IMR-90 (cell line): ENCODE data around the gene BTN2A1. TPM values are rescaled to one million over a fixed set of nuclear protein-coding genes. Genes with fewer than 3 reads are reported as not detected.

Experiments
- ATAC-seq: fragments of 200-7000 bp; cut with Tn5 transposase; 2 replicates; pipeline ENCODE4 v1.9.1; 2020; ENCODE audit warnings: low read depth, mild to moderate bottlenecking, moderate library complexity
- BruUV-seq: library from RNA; stranded (reverse); fragments of 400-500 nt; replicated peaks from 2 replicates; lab custom pipeline; 2021; lab: Mats Ljungman, UMichigan
- CTCF ChIA-PET: fragments of 300-600 bp; formaldehyde crosslinking; extraction: SDS; loops from one replicate; lab custom pipeline; 2021; ENCODE audit warnings: antibody characterized with exemption; lab: Yijun Ruan, JAX
- POLR2A ChIA-PET: fragments of 300-600 bp; sonication (Branson Sonifier 250); formaldehyde crosslinking; loops from one replicate; lab custom pipeline; 2022; ENCODE audit warnings: antibody characterized with exemption; ENCODE audit not compliant: unreplicated experiment; lab: Charles Lee
- DNase-seq: peaks from one replicate; pipeline ENCODE4 v3.0.0; 2013
- H2AFZ ChIP-seq: replicated peaks from 2 replicates; pipeline ENCODE3; 2013; ENCODE audit warnings: low read length, mild to moderate bottlenecking; ENCODE audit not compliant: poor library complexity
- H2AK5ac ChIP-seq: 2 replicates; pipeline ENCODE4 v1.6.1; 2013; ENCODE audit warnings: low read depth, low read length, inconsistent platforms
- H2AK9ac ChIP-seq: replicated peaks from 2 replicates; pipeline ENCODE3; 2013; ENCODE audit warnings: mild to moderate bottlenecking, low read depth, low read length, moderate library complexity; ENCODE audit not compliant: poor library complexity
- H2BK120ac ChIP-seq: 2 replicates; pipeline ENCODE4 v1.6.1; 2013; ENCODE audit warnings: low read depth, low read length, inconsistent platforms
- H2BK15ac ChIP-seq: 3 replicates; pipeline ENCODE4 v1.6.1; 2013; ENCODE audit warnings: low read depth, low read length, inconsistent platforms
- H2BK20ac ChIP-seq: 2 replicates; pipeline ENCODE4 v1.6.1; 2013; ENCODE audit warnings: low read depth, mild to moderate bottlenecking, inconsistent platforms, low read length, moderate library complexity
- H2BK5ac ChIP-seq: 2 replicates; pipeline ENCODE4 v1.6.1; 2013; ENCODE audit warnings: mild to moderate bottlenecking, low read depth, low read length, inconsistent platforms; ENCODE audit not compliant: poor library complexity, severe bottlenecking
- H3K14ac ChIP-seq: replicated peaks from 2 replicates; pipeline ENCODE4 v1.6.1; 2013; ENCODE audit warnings: low read depth, low read length, inconsistent platforms
- H3K18ac ChIP-seq: 2 replicates; pipeline ENCODE4 v1.6.1; 2013; ENCODE audit warnings: low read depth, low read length, control low read depth
- H3K23ac ChIP-seq: 2 replicates; pipeline ENCODE4 v1.6.1; 2013; ENCODE audit warnings: low read depth, low read length, inconsistent platforms
- H3K27ac ChIP-seq: 2 replicates; pipeline ENCODE4 v1.5.1; 2013; ENCODE audit warnings: mild to moderate bottlenecking, control low read depth, low read length; ENCODE audit not compliant: insufficient read depth
- H3K27me3 ChIP-seq: 2 replicates; pipeline ENCODE4 v1.6.1; 2013; ENCODE audit warnings: low read length; ENCODE audit not compliant: control insufficient read depth, insufficient read depth
- H3K36me3 ChIP-seq: 2 replicates; pipeline ENCODE4 v1.6.1; 2013; ENCODE audit warnings: low read length, mixed read lengths; ENCODE audit not compliant: control insufficient read depth, insufficient read depth
- H3K4ac ChIP-seq: 2 replicates; pipeline ENCODE4 v1.6.1; 2013; ENCODE audit warnings: low read depth, low read length, inconsistent platforms
- H3K4me1 ChIP-seq: 2 replicates; pipeline ENCODE4 v1.6.1; 2013; ENCODE audit warnings: low read length, mixed read lengths; ENCODE audit not compliant: control insufficient read depth, insufficient read depth
- H3K4me2 ChIP-seq: 2 replicates; pipeline ENCODE4 v1.6.1; 2013; ENCODE audit warnings: low read depth, mild to moderate bottlenecking, control low read depth, low read length, moderate library complexity
- H3K4me3 ChIP-seq: 2 replicates; pipeline ENCODE4 v1.5.1; 2013; ENCODE audit warnings: low read depth, mild to moderate bottlenecking, control low read depth, low read length, moderate library complexity; ENCODE audit not compliant: insufficient read depth
- H3K56ac ChIP-seq: 2 replicates; pipeline ENCODE4 v1.6.1; 2013; ENCODE audit warnings: low read length, inconsistent platforms; ENCODE audit not compliant: insufficient read depth; ENCODE audit errors: extremely low read depth
- H3K79me1 ChIP-seq, 2 experiments: 2 replicates each; pipeline ENCODE4 v1.6.1; 2013; ENCODE audit warnings: low read length in 2 of 2, inconsistent platforms in 1 of 2, low read depth in 1 of 2
- H3K9ac ChIP-seq: 2 replicates; pipeline ENCODE4 v1.6.1; 2013; ENCODE audit warnings: low read depth, low read length, control low read depth
- H3K9me1 ChIP-seq: 2 replicates; pipeline ENCODE4 v1.6.1; 2013; ENCODE audit warnings: low read length, inconsistent platforms; ENCODE audit not compliant: insufficient read depth
- H3K9me3 ChIP-seq: 2 replicates; pipeline ENCODE4 v1.6.1; 2013; ENCODE audit warnings: low read length; ENCODE audit not compliant: control insufficient read depth, insufficient read depth
- H4K20me1 ChIP-seq: 2 replicates; pipeline ENCODE4 v1.6.1; 2013; ENCODE audit warnings: low read length, inconsistent platforms; ENCODE audit not compliant: insufficient read depth
- H4K5ac ChIP-seq: 2 replicates; pipeline ENCODE4 v1.6.1; 2013; ENCODE audit warnings: mild to moderate bottlenecking, low read depth, low read length, control low read depth
- H4K8ac ChIP-seq, 2 experiments: 2 replicates each; pipeline ENCODE4 v1.6.1; 2013; ENCODE audit warnings: low read depth in 2 of 2, low read length in 2 of 2, control low read depth in 1 of 2, inconsistent platforms in 1 of 2
- H4K91ac ChIP-seq: 2 replicates; pipeline ENCODE4 v1.6.1; 2013; ENCODE audit warnings: low read depth, low read length, inconsistent platforms; ENCODE audit not compliant: insufficient read depth
- BHLHE40 ChIP-seq: fragments of 150-350 bp; IDR thresholded peaks from 2 replicates; pipeline ENCODE4 v1.6.1; 2016; ENCODE audit warnings: mild to moderate bottlenecking, low read depth, low read length
- CEBPB ChIP-seq: IDR thresholded peaks from 2 replicates; pipeline ENCODE4 v1.6.1; 2012; ENCODE audit warnings: low read depth, low read length, improper control_type of control experiment
- CHD1 ChIP-seq: IDR thresholded peaks from 2 replicates; pipeline ENCODE4 v1.6.1; 2012; ENCODE audit warnings: low read depth, low read length, improper control_type of control experiment
- FOS ChIP-seq: fragments of 150-350 bp; IDR thresholded peaks from 2 replicates; pipeline ENCODE4 v1.6.1; 2016; ENCODE audit warnings: low read depth, low read length
- MAFK ChIP-seq: IDR thresholded peaks from 2 replicates; pipeline ENCODE4 v1.6.1; 2012; ENCODE audit warnings: low read depth, low read length, improper control_type of control experiment
- MXI1 ChIP-seq: IDR thresholded peaks from 2 replicates; pipeline ENCODE4 v1.6.1; 2012; ENCODE audit warnings: low read depth, mild to moderate bottlenecking, low read length, moderate library complexity, borderline replicate concordance
- POLR2A ChIP-seq: IDR thresholded peaks from 2 replicates; pipeline ENCODE4 v1.6.1; 2012; ENCODE audit warnings: mild to moderate bottlenecking, low read depth, low read length
- RAD21 ChIP-seq: IDR thresholded peaks from 2 replicates; pipeline ENCODE4 v1.6.1; 2012; ENCODE audit warnings: low read length, improper control_type of control experiment
- RCOR1 ChIP-seq: IDR thresholded peaks from 2 replicates; pipeline ENCODE4 v1.6.1; 2012; ENCODE audit warnings: mild to moderate bottlenecking, low read length, improper control_type of control experiment; ENCODE audit not compliant: insufficient replicate concordance
- RFX5 ChIP-seq: IDR thresholded peaks from 2 replicates; pipeline ENCODE4 v1.8.0; 2012; ENCODE audit warnings: low read depth, mild to moderate bottlenecking, low read length, moderate library complexity
- SMC3 ChIP-seq: fragments of 150-350 bp; IDR thresholded peaks from 2 replicates; pipeline ENCODE4 v1.6.1; 2016; ENCODE audit warnings: low read depth, mild to moderate bottlenecking, antibody characterized with exemption, low read length, moderate library complexity
- whole genome bisulfite sequencing, 2 experiments: methylation state at CpG; one replicate each; pipeline versions ENCODE4 v1.1.5 to v1.1.7; 2013; ENCODE audit warnings: missing lambda C conversion rate in 2 of 2; ENCODE audit not compliant: insufficient read length in 1 of 2; ENCODE audit errors: extremely low coverage in 2 of 2; 5-methylcytosine and 5-hydroxymethylcytosine counted together
- dilution Hi-C: fragments of 300-500 bp; cut with HindIII; formaldehyde crosslinking; loops from one replicate; pipeline ENCODE4 v1.14.3; 2018; ENCODE audit warnings: low sequenced_read_pairs; ENCODE audit not compliant: unreplicated experiment
- in situ Hi-C: fragments of 300-500 bp; cut with MboI; formaldehyde crosslinking; loops from 3 replicates; pipeline ENCODE4 v1.14.3; 2019; ENCODE audit warnings: low sequenced_read_pairs, inconsistent platforms, mixed read lengths
- intact Hi-C: fragments of 100-400 bp; cut with micrococcal nuclease; formaldehyde crosslinking; loops from 2 replicates; pipeline ENCODE4 v1.10.0; 2022
- polyA plus RNA-seq, 3 experiments: library from polyadenylated mRNA; depleted of rRNA; stranded (reverse); fragments of >200 nt; gene quantifications; 2 replicates each; pipeline ENCODE4 v1.2.3, GENCODE V29; 2012; ENCODE audit warnings: low replicate concordance in 1 of 3
- total RNA-seq: library from RNA; depleted of rRNA; stranded (reverse); fragments of >200 nt; gene quantifications from 2 replicates; pipeline ENCODE4 v1.2.3, GENCODE V29; 2012
- TF ChIP-seq, protein P1 (sequence below): fragments of 150-350 bp; IDR thresholded peaks from 2 replicates; pipeline ENCODE4 v1.6.1; 2016; ENCODE audit warnings: low read depth, mild to moderate bottlenecking, low read length, moderate library complexity, borderline replicate concordance
- TF ChIP-seq, protein P2 (sequence below): fragments of 150-350 bp; IDR thresholded peaks from 2 replicates; pipeline ENCODE4 v1.6.1; 2017; ENCODE audit warnings: mild to moderate bottlenecking, antibody characterized with exemption, low read length, low read depth
- TF ChIP-seq, protein P3 (sequence below): conservative IDR thresholded peaks from 2 replicates; pipeline ENCODE4 v1.5.1; 2012; ENCODE audit warnings: mild to moderate bottlenecking, low read depth, low read length, improper control_type of control experiment

The BTN2A1 gene
- total and polyA plus RNA-seq, 2 of the 4 experiments (the other 2 are of a cell fraction): 13.6 to 40.2 TPM

DNA sequence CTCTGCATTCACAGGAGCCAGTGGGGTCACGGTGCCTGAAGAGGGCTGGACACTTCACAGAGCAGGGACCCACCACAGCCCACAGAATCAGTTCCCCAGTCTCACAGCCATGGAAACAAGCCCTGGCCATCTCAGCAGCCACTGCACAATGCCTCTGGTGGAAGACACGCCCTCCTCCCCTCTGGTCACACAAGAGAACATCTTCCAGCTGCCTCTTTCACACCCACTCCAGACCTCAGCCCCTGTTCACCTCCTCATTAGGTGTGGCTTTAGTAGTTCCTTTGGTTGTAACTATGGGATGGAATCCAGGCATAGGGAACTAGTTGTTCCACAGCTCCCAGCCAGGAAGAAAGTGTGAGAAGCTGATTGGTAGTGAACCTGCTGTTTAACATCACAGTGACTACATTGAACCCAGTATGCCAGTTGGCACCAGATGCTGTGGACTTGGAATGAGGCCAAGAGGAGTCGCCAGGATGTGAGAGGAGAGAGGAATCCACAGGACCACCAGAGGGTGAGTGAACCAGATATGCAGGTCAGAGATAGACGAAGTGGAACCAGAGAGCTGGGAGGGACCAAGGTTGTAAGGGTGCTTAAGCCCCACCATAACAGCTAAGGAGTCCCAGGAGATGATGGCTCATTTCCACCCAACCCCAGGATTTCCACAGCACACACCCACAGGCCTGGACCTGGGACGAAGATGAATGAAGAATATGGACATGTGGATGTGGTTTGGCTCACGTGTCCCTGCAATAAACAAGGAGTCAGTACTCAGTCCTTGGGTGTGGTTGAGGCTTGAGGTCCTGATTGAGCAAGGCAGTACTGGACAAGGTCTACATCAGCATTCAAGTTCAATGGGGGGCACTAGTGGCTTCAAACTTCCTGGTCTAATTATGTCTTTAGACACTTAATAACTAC, 26.2 kb upstream of the BTN2A1 start:
- Histone ChIP-seq H3K23ac (no peak overlapping the region; the same call in 1 of the 2 replicates), H2BK120ac (no peak overlapping the region), H4K91ac (no peak overlapping the region), H3K9me3 (no peaks in the 10 kb centered on the region; the same call in 1 of the 2 replicates), H3K4ac (no peak overlapping the region), H4K20me1 (no peaks in the 10 kb centered on the region), H4K8ac (no peak overlapping the region), H2AK5ac (no peak overlapping the region), H3K56ac (no peak overlapping the region), H3K36me3 (peaks cover 34% of the 10 kb centered on the region), H3K9me1 (peaks cover 14% of the 10 kb centered on the region), H3K9ac (no peak overlapping the region), H3K27ac (no peak overlapping the region), H3K79me1 (peaks cover 0 to 20% of the 10 kb centered on the region in 2 experiments; a peak in 2 of 4 replicates), H2AFZ (no peak overlapping the region), H4K5ac (no peak overlapping the region), H3K18ac (no peak overlapping the region), H3K4me1 (peaks cover 3% of the 10 kb centered on the region; the same call in 1 of the 2 replicates), H2BK20ac (no peak overlapping the region), H2AK9ac (peak overlapping the region; percentile 5), H3K27me3 (no peaks in the 10 kb centered on the region), H3K4me3 (no peak overlapping the region), H3K4me2 (no peak overlapping the region), H2BK15ac (no peak overlapping the region), H2BK5ac (no peak overlapping the region), H3K14ac (no peak overlapping the region)
- in situ Hi-C loops (no loop called here), intact Hi-C loops (no loop called here), dilution Hi-C loops (no loop called here)
- CTCF ChIA-PET: no interaction called here
- no TSS peak for BruUV-seq
- POLR2A ChIA-PET: interaction anchor here (0.5 kb wide), 1 partner anchor 11 kb away, joined by 3 read pairs; no protein-coding TSS in a partner anchor
- DNase-seq: no peak
- no peak for ATAC-seq
- 100% methylated on average over 3 of the region's 6 CpGs; no CpG with 5 or more reads in 1 of the 2 experiments for WGBS, 2 experiments
- no peak for TF ChIP-seq BHLHE40
- TF ChIP-seq CHD1: no peak
- TF ChIP-seq, protein P1, sequence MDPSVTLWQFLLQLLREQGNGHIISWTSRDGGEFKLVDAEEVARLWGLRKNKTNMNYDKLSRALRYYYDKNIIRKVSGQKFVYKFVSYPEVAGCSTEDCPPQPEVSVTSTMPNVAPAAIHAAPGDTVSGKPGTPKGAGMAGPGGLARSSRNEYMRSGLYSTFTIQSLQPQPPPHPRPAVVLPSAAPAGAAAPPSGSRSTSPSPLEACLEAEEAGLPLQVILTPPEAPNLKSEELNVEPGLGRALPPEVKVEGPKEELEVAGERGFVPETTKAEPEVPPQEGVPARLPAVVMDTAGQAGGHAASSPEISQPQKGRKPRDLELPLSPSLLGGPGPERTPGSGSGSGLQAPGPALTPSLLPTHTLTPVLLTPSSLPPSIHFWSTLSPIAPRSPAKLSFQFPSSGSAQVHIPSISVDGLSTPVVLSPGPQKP: no peak
- no peak for TF ChIP-seq MAFK
- no peak for TF ChIP-seq MXI1
- TF ChIP-seq, protein P2, sequence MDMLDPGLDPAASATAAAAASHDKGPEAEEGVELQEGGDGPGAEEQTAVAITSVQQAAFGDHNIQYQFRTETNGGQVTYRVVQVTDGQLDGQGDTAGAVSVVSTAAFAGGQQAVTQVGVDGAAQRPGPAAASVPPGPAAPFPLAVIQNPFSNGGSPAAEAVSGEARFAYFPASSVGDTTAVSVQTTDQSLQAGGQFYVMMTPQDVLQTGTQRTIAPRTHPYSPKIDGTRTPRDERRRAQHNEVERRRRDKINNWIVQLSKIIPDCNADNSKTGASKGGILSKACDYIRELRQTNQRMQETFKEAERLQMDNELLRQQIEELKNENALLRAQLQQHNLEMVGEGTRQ: no peak
- TF ChIP-seq SMC3: no peak
- TF ChIP-seq RFX5: no peak
- no peak for TF ChIP-seq POLR2A
- TF ChIP-seq RCOR1: no peak
- TF ChIP-seq, protein P3, sequence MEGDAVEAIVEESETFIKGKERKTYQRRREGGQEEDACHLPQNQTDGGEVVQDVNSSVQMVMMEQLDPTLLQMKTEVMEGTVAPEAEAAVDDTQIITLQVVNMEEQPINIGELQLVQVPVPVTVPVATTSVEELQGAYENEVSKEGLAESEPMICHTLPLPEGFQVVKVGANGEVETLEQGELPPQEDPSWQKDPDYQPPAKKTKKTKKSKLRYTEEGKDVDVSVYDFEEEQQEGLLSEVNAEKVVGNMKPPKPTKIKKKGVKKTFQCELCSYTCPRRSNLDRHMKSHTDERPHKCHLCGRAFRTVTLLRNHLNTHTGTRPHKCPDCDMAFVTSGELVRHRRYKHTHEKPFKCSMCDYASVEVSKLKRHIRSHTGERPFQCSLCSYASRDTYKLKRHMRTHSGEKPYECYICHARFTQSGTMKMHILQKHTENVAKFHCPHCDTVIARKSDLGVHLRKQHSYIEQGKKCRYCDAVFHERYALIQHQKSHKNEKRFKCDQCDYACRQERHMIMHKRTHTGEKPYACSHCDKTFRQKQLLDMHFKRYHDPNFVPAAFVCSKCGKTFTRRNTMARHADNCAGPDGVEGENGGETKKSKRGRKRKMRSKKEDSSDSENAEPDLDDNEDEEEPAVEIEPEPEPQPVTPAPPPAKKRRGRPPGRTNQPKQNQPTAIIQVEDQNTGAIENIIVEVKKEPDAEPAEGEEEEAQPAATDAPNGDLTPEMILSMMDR: no peak
- TF ChIP-seq FOS: no peak
- TF ChIP-seq CEBPB: no peak
- no peak for TF ChIP-seq RAD21
